Measurements from ENCODE around the gene ZNF148. TPM values are rescaled to one million over a fixed set of nuclear protein-coding genes. Genes with fewer than 3 reads are reported as not detected.

Gene ZNF148
- total RNA-seq, 1 experiment from 2014 or later, result 24.8 TPM

DNA sequence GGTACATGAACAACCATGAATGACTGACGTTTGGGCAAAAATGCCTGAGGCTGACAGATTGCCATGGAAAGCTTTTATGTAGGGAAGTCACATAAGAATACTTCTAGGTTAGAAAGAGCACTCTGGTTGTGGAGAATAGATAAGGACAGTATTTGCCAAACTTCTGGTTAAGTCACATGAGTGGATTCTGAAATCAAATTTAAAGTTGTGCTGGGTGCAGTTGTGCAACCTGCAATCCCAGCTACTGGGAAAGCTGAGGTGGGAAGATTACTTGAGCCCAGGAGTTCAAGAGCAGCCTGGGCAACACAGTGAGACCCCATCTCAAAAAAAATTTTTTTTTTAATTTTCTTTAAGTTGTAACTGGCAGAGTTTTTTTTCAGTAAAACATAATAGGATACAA, 7.2 kb upstream of the ZNF148 start:
- Histone ChIP-seq H2BK12ac (ENCODE audit: insufficient read length, low read depth, low read length) (no peak overlapping the region), H3K4me2 (ENCODE audit: insufficient read depth, insufficient read length, low read length) (no peak overlapping the region), H3K79me2 (ENCODE audit: insufficient read depth, low read length) (no peaks in the 10 kb centered on the region), H3K4ac (ENCODE audit: low read depth, low read length) (no peak overlapping the region), H4K91ac (ENCODE audit: insufficient read length, low read depth, low read length) (no peak overlapping the region), H3K23ac (ENCODE audit: insufficient read length, low read depth, low read length) (no peak overlapping the region), H2BK15ac (ENCODE audit: low read depth, low read length) (no peak overlapping the region), H3K9ac (ENCODE audit: extremely low read depth, insufficient read length, low read length) (no peak overlapping the region), H2BK120ac (ENCODE audit: low read depth, low read length, poor library complexity, severe bottlenecking) (no peak overlapping the region), H3T11ph (ENCODE audit: low read length) (no peak overlapping the region), H2AFZ (ENCODE audit: low read length) (no peak overlapping the region), H3K4me1 (ENCODE audit: insufficient read depth, low read length) (no peaks in the 10 kb centered on the region), H3K9me3 (ENCODE audit: control insufficient read depth, low read depth, low read length) (no peaks in the 10 kb centered on the region), H2BK20ac (ENCODE audit: low read depth, low read length, poor library complexity, severe bottlenecking) (no peak overlapping the region), H3K23me2 (ENCODE audit: insufficient read length, low read depth, low read length, poor library complexity, severe bottlenecking) (no peaks in the 10 kb centered on the region), H3K27me3 (ENCODE audit: insufficient read depth, low read length) (no peaks in the 10 kb centered on the region), H4K5ac (ENCODE audit: insufficient read length, low read depth, low read length) (no peak overlapping the region), H3K27ac (ENCODE audit: insufficient read length, low read depth, low read length) (no peak overlapping the region), H3K79me1 (ENCODE audit: insufficient read depth, low read depth, low read length, poor library complexity, severe bottlenecking) (no peaks in the 10 kb centered on the region), H2BK5ac (ENCODE audit: insufficient read length, low read length) (no peak overlapping the region), H3K56ac (ENCODE audit: insufficient read length, low read depth, low read length) (no peak overlapping the region), H4K8ac (replicated peaks; ENCODE audit: insufficient read length, low read depth, low read length) (no peak overlapping the region), H2AK5ac (ENCODE audit: insufficient read length, low read length) (no peak overlapping the region), H3K18ac (ENCODE audit: insufficient read length, low read depth, low read length) (no peak overlapping the region), H3K14ac (ENCODE audit: insufficient read depth, low read length) (no peak overlapping the region), H4K20me1 (ENCODE audit: control insufficient read depth, insufficient read depth, insufficient read length) (no peaks in the 10 kb centered on the region)
- Mint-ChIP-seq H3K4me3 (no peak overlapping the region), H3K9me3 (no peaks in the 10 kb centered on the region; a peak in 1 of 5 replicates), H3K27ac (no peak overlapping the region), H3K27me3 (ENCODE audit: low read depth) (no peaks in the 10 kb centered on the region), H3K4me1 (peaks cover 12 to 14% of the 10 kb centered on the region in 2 experiments), H3K36me3 (ENCODE audit: insufficient read depth in 1 of 3, low read depth in 3 of 3) (no peaks in the 10 kb centered on the region)
- TF ChIP-seq, protein P1, sequence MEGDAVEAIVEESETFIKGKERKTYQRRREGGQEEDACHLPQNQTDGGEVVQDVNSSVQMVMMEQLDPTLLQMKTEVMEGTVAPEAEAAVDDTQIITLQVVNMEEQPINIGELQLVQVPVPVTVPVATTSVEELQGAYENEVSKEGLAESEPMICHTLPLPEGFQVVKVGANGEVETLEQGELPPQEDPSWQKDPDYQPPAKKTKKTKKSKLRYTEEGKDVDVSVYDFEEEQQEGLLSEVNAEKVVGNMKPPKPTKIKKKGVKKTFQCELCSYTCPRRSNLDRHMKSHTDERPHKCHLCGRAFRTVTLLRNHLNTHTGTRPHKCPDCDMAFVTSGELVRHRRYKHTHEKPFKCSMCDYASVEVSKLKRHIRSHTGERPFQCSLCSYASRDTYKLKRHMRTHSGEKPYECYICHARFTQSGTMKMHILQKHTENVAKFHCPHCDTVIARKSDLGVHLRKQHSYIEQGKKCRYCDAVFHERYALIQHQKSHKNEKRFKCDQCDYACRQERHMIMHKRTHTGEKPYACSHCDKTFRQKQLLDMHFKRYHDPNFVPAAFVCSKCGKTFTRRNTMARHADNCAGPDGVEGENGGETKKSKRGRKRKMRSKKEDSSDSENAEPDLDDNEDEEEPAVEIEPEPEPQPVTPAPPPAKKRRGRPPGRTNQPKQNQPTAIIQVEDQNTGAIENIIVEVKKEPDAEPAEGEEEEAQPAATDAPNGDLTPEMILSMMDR (conservative IDR thresholded peaks at IDR 0.05), result no peak
- no peak for DNase-seq
- WGBS (ENCODE audit: extremely low coverage, insufficient read length, low lambda C conversion rate), result no CpG with 5 or more reads among the region's 1 CpG

Data from H9 (cell line).